ENCODE data around the gene DIP2C.
"Not testable (repeated sequence)": the region's sequence is repeated elsewhere in the genome, so short reads cannot be mapped to it uniquely, and the experiment has no call there.

Gene DIP2C

GRCh38 chr10:655184-655583, 34.3 kb downstream of the DIP2C start:
- DNase-seq, result no peak

- no peak for DNase-seq
Observed at GRCh38 chr10:654647-654996, 34.8 kb downstream of the DIP2C start.

GRCh38 chr10:653991-654646, 35.3 kb downstream of the DIP2C start:
- DNase-seq, result no peak

DNA sequence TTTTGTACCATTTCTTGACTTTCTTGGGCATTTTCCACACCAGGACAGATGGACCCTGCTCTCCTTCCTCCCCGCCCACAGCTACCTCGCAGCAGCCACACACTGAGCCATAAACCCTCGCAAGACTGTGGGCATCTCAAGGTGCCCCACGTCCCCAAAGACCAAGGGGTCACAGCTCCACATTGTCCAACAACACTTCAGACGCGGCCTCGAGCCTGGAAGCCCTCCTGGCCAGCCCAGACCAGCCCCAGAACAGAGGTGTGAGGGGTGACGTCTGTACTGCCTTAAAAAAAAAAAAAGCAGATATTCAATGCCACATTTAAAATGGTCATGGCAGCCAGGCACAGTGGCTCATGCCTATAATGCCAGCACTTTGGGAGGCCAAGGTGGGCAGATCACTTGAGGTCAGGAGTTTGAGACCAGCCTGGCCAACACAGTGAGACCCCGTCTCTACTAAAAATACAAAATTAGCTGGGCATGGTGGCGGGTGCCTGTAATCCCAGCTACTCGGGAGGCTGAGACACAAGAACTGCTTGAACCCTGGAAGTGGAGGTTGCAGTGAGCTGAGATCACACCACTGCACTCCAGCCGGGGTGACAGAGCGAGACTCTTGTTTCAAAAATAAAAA, 36.5 kb downstream of the DIP2C start:
- not testable (repeated sequence) for DNase-seq

DNA sequence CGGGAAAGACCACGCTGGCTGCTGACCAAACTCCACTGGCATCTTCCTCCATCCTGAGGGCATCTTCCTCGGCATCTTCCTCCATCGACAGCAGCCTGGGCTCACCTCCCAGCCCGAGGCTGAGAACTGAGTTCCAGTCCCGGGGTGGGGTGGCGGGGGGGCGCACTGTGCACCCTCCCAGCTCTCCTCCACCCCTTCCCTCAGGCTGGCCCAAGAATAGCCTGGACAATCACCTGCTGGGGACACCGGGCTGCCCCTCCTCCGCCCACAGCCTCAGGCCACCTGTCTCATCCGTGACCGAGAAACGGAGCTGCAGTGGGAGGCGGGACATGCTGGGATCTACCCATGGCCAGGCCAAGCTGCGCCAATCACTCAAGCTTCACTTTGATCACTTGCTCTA, 37.2 kb downstream of the DIP2C start:
- no peak for DNase-seq

DNA sequence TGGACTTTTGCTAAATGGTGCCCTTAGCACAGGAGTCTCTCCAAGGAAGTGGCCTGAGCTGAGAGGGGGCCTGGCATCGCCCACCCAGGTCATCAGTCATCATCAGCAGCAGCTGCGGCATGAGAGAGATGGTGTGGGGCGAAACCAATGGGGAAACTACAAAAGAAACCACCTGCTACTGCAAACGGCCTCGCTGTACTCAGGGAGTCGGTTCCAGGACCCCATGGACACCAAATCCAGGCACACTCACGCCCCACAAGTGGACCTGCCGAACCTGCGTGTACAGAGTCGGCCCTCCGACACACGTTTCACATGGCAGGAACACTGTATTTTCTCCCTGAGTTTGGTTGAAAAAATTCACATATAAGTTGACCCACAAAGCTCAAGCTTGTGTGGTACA, 37.8 kb downstream of the DIP2C start:
- no peak for DNase-seq

- DNase-seq, result no peak
Observed at GRCh38 chr10:650886-651615, 38.4 kb downstream of the DIP2C start.

DNA sequence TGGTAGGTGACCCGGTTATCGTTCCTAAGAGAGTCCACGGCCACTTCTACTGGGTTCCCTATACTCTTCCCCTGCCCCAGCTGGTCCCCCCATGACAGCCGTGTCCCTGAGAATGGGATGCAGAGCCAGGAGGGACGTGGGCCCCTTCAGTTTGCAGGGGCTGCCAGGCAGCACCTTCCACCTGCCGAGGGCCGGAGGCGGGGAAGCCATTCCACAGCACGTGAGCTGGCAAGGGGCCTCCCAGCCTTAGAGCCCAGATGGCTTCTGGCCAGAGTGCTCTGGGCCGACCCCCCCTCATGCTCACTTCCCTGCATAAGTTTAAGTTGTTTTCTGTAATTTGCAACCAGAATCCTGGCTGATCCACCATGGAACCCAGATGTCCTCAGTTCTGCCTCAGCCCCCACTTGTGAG, 39.0 kb downstream of the DIP2C start:
- no peak for DNase-seq

DNA sequence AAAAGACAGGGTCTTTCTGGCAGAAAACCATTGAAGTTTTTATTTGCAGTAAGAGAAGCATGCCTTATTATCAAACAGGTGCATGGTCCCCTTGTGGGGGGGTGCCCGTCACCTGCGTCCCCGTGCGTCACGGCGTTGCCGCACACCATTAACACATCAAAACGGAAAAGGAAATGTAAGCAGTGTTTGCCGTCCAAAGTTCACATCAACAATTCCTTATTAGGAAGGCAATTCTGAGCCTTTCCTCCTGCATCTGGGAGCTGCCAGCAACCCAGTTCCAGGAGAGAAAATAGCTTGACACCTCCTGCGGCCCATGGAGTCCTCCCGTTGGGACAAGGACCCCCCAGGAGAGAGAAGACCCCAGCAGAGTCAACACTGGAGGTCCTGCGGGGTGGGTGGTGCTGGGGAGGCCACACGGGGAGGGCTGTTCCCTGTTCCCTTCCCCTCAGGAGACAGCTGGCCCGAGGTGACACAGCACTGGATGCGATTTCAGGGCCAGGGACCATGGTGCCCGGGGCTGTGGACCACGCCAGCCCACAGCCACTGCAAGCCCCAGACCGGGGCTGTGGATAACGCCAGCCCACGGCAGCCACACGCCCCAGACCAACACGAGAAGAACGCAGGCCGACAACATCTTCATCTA, 39.5 kb downstream of the DIP2C start:
- no peak for DNase-seq

- DNase-seq, result no peak
Observed at GRCh38 chr10:649445-649797, 40.0 kb downstream of the DIP2C start.

DNA sequence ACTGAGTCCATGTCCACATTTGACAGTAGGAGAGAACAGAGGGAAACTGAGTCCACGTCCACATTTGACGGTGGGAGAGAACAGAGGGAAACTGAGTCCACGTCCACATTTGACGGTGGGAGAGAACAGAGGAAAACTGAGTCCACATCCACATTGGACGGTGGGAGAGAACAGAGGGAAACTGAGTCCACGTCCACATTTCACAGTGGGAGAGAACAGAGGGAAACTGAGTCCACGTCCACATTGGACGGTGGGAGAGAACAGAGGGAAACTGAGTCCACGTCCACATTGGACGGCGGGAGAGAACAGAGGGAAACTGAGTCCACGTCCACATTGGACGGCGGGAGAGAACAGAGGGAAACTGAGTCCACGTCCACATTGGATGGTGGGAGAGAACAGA, 42.4 kb downstream of the DIP2C start:
- DNase-seq, result not testable (repeated sequence)

DNA sequence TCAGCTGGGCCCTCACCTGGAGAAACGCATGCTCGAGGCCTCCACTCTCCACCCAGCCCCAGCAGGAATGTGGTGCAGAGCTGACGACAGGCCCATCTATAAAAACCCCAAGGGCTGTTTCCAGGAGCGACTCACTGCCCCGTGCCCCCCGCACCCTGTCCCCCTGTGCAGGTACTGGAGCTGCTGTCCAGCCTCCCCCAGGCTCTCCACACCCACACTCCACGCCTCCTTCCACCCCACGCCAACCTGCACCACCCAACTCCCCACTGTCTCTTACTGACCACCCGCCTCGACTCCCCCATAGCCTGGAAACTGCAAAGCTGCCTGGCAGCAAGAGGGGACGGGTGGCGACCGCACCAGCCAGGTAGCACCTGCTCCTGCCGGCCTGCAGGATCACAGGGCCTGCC, 43.3 kb downstream of the DIP2C start:
- no peak for DNase-seq

GRCh38 chr10:644943-645334, 44.5 kb downstream of the DIP2C start:
- no peak for DNase-seq

- no peak for DNase-seq
Observed at GRCh38 chr10:644076-644942, 45.2 kb downstream of the DIP2C start.

- no peak for DNase-seq
Observed at GRCh38 chr10:642186-642890, 47.1 kb downstream of the DIP2C start.

DNA sequence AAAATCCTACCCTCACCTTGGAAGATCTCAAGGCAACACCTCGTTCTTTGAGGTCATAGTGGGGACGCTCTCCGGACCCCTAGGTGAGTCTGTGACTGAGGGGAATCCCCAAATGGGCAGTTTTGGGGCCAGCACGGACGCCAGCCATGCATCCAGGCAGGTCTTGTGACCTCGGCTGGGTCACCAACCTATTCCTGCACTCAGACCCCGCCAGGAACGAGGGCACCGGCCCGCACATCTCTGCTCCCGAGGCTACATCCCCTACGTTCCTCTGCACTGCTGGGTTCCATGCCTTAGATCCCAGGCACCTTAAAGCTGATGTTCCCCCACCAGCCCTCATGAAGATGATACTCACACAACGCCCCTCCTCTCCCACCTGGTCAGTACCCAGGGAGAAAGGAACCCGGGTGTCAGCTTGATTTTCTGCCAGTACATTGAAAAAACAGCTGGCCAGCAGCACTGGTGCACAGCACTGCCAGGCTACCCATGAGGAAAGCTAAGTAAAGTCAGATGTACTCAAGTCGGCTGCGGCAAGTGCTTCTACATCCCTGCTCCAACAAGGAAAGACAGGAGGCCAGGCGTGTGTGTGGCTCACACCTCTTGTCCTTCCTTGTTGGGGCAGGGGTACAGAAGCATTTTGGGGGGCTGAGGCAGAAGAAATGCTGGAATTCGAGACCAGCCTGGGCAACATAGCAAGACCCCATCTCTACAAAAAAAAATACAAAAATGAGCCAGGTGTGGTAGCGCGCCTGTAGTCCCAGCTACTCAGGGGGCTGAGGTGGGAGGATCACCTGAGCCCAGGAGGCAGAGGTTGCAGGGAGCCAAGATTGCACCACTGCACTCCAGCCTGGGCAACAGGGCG, 48.1 kb downstream of the DIP2C start:
- no peak for DNase-seq

DNA sequence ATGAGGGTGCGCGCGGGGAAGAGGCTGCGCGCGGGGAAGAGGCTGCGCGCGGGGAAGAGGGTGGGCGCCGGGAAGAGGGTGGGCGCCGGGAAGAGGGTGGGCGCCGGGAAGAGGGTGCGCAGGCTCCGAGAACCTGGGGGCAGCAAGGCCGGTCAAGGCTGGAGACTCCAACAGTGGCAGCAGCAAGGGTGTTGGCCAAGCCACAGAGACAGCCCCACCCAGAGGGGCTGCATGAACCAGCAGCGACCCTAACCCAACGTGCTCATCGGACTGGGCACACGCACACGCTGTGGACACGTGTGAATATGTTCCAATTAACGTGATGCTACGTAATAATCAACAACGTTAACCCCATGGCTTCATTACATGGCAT, 48.8 kb downstream of the DIP2C start:
- DNase-seq, result no peak

GRCh38 chr10:639751-640672, 49.5 kb downstream of the DIP2C start:
- no peak for DNase-seq

GRCh38 chr10:639001-639750, 50.3 kb downstream of the DIP2C start:
- no peak for DNase-seq

All from T-helper 1 cell (primary cell).